ENCODE measurements around the gene FMNL2.

- TF ChIP-seq CTCF (tag by site-specific recombination; IDR thresholded peaks at IDR 0.05), result no peak
- no peak for TF ChIP-seq WT1 (tag by site-specific recombination; IDR thresholded peaks at IDR 0.05)
- TF ChIP-seq SALL2 (tag by site-specific recombination; IDR thresholded peaks at IDR 0.05; ENCODE audit: borderline replicate concordance), result no peak
- no peak for TF ChIP-seq PATZ1 (tag by site-specific recombination; IDR thresholded peaks at IDR 0.05)
- no peak for TF ChIP-seq ZNF785 (tag by site-specific recombination; IDR thresholded peaks at IDR 0.05)
- TF ChIP-seq REPIN1 (tag by site-specific recombination; IDR thresholded peaks at IDR 0.05; ENCODE audit: low read depth), result no peak
- TF ChIP-seq ZNF112 (tag by site-specific recombination; IDR thresholded peaks at IDR 0.05), result no peak
Observed at GRCh38 chr2:152600697-152601096, 265.7 kb downstream of the FMNL2 start.

Data from HEK293 (cell line).